ENCODE data around the gene PREX1.

PREX1 gene

GRCh38 chr20:48674461-48674860, 153.3 kb downstream of the PREX1 start:
- no peak for DNase-seq

- no peak for DNase-seq
These were observed 154.3 kb downstream of the PREX1 start for GRCh38 chr20:48673507-48673906.

GRCh38 chr20:48672324-48672723, 155.5 kb downstream of the PREX1 start:
- DNase-seq: no peak

GRCh38 chr20:48671141-48671540, 156.7 kb downstream of the PREX1 start:
- DNase-seq: no peak

GRCh38 chr20:48669946-48670605, 157.7 kb downstream of the PREX1 start:
- no peak for DNase-seq

GRCh38 chr20:48668451-48668946, 159.3 kb downstream of the PREX1 start:
- no peak for DNase-seq

GRCh38 chr20:48667889-48668413, 159.8 kb downstream of the PREX1 start:
- no peak for DNase-seq

- no peak for DNase-seq
These were observed 160.3 kb downstream of the PREX1 start for GRCh38 chr20:48667481-48667880.

GRCh38 chr20:48665785-48666184, 162.0 kb downstream of the PREX1 start:
- DNase-seq: no peak

GRCh38 chr20:48662711-48663110, 165.1 kb downstream of the PREX1 start:
- DNase-seq: no peak

- DNase-seq: no peak
These were observed 166.0 kb downstream of the PREX1 start for GRCh38 chr20:48661575-48662455.

- DNase-seq: no peak
These were observed 167.0 kb downstream of the PREX1 start for GRCh38 chr20:48660788-48661187.

- DNase-seq: no peak
These were observed 167.9 kb downstream of the PREX1 start for GRCh38 chr20:48659858-48660257.

GRCh38 chr20:48658505-48658904, 169.3 kb downstream of the PREX1 start:
- no peak for DNase-seq

GRCh38 chr20:48658198-48658476, 169.7 kb downstream of the PREX1 start:
- no peak for DNase-seq

- peak; percentile 13 for DNase-seq
These were observed 170.2 kb downstream of the PREX1 start for GRCh38 chr20:48657426-48658197.

GRCh38 chr20:48656661-48657211, 171.1 kb downstream of the PREX1 start:
- DNase-seq: no peak

- no peak for DNase-seq
These were observed 171.7 kb downstream of the PREX1 start for GRCh38 chr20:48656137-48656536.

- no peak for DNase-seq
These were observed 174.1 kb downstream of the PREX1 start for GRCh38 chr20:48653706-48654051.

- DNase-seq: no peak
These were observed 174.7 kb downstream of the PREX1 start for GRCh38 chr20:48652961-48653705.

GRCh38 chr20:48651960-48652359, 175.8 kb downstream of the PREX1 start:
- DNase-seq: no peak

- no peak for DNase-seq
These were observed 176.5 kb downstream of the PREX1 start for GRCh38 chr20:48651271-48651670.

Data from NCI-H1417 treated with DMSO at 0.1 percent for 48 hours (cell line).